Loucy (cell line): ENCODE measurements around the gene ANKRD63.

Source experiments
- H2AFZ ChIP-seq: fragments of 200-600 bp; sonication (generic); 2 replicates; pipeline ENCODE4 v1.6.0; 2016; ENCODE audit warnings: antibody characterized with exemption, mild to moderate bottlenecking, low read length, moderate library complexity
- H3F3A ChIP-seq: fragments of 200-600 bp; 2 replicates; pipeline ENCODE4 v1.6.0; 2016; ENCODE audit warnings: antibody characterized with exemption, low read depth, mild to moderate bottlenecking
- H3K27me3 ChIP-seq: fragments of 200-600 bp; sonication (generic); 2 replicates; pipeline ENCODE4 v1.6.1; 2014; ENCODE audit warnings: low read length, mild to moderate bottlenecking; ENCODE audit not compliant: insufficient read depth, poor library complexity, severe bottlenecking
- H3K36me3 ChIP-seq: fragments of 200-600 bp; sonication (generic); 2 replicates; pipeline ENCODE4 v1.6.1; 2016; ENCODE audit warnings: low read length; ENCODE audit not compliant: insufficient read depth
- H3K4me1 ChIP-seq: fragments of 200-600 bp; sonication (generic); 2 replicates; pipeline ENCODE4 v1.5.1; 2014; ENCODE audit warnings: low read length, mild to moderate bottlenecking; ENCODE audit not compliant: insufficient read depth, poor library complexity, severe bottlenecking
- H3K4me2 ChIP-seq: fragments of 200-600 bp; sonication (generic); 2 replicates; pipeline ENCODE4 v1.6.0; 2014; ENCODE audit warnings: antibody characterized with exemption, low read length, low read depth, mild to moderate bottlenecking; ENCODE audit not compliant: poor library complexity, severe bottlenecking
- H3K4me3 ChIP-seq: fragments of 200-600 bp; sonication (generic); 2 replicates; pipeline ENCODE4 v1.5.1; 2014; ENCODE audit warnings: low read length, mild to moderate bottlenecking, mixed read lengths; ENCODE audit not compliant: poor library complexity, severe bottlenecking
- H3K79me2 ChIP-seq: fragments of 200-600 bp; sonication (generic); 2 replicates; pipeline ENCODE4 v1.6.1; 2014; ENCODE audit warnings: low read length; ENCODE audit not compliant: insufficient read depth
- H3K9ac ChIP-seq: fragments of 200-600 bp; sonication (generic); 2 replicates; pipeline ENCODE4 v1.6.0; 2014; ENCODE audit warnings: mild to moderate bottlenecking, low read depth, low read length, moderate library complexity; ENCODE audit not compliant: poor library complexity, severe bottlenecking
- H3K9me2 ChIP-seq: fragments of 200-600 bp; sonication (generic); replicated peaks from 2 replicates; pipeline ENCODE4 v1.6.1; 2016; ENCODE audit warnings: low read depth, low read length, mixed read lengths
- H3K9me3 ChIP-seq: fragments of 200-600 bp; sonication (generic); 2 replicates; pipeline ENCODE4 v1.6.1; 2014; ENCODE audit warnings: mild to moderate bottlenecking, antibody characterized with exemption, low read length, low read depth; ENCODE audit not compliant: insufficient read depth
- H4K20me1 ChIP-seq: fragments of 200-600 bp; sonication (generic); 2 replicates; pipeline ENCODE4 v1.6.0; 2014; ENCODE audit warnings: antibody characterized with exemption, low read length, mild to moderate bottlenecking; ENCODE audit not compliant: insufficient read depth, poor library complexity, severe bottlenecking
- EZH2phosphoT487 ChIP-seq: fragments of 200-600 bp; IDR thresholded peaks from 2 replicates; pipeline ENCODE4 v1.6.1; 2018; ENCODE audit warnings: antibody characterized with exemption, mild to moderate bottlenecking, moderate library complexity, borderline replicate concordance
- TF ChIP-seq, protein P1 (sequence below): fragments of 200-600 bp; sonication (generic); conservative IDR thresholded peaks from 2 replicates; pipeline ENCODE4 v1.5.1; 2014; ENCODE audit warnings: mild to moderate bottlenecking, antibody characterized with exemption, low read length

The ANKRD63 gene

DNA sequence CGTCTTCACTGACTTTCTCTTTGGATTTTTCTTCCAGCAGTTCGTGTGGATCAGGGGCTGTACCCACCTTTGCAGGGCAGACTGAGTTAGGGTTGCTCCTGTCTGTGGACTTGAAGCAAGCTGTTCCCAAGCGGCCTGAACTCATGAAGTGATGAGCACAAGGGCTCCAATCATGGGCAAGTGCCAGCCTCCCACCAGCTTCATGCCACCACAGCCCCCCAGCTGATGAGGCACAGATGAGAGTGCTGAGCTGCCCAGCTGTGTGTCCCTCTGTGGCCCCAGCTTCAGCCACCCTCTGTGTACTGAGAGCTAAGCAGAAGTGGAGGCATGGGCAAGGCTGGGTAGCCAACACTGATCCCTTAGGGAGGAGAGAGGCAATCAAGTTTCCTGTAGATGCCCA is 28.1 kb upstream of the ANKRD63 start:
- Histone ChIP-seq H3K9ac (no peak overlapping the region), H2AFZ (no peak overlapping the region), H3K36me3 (no peaks in the 10 kb centered on the region), H3K27me3 (no peaks in the 10 kb centered on the region), H3K9me2 (no peaks in the 10 kb centered on the region), H3K4me3 (no peak overlapping the region), H3F3A (no peaks in the 10 kb centered on the region), H4K20me1 (no peaks in the 10 kb centered on the region), H3K9me3 (no peaks in the 10 kb centered on the region), H3K79me2 (peaks cover 19% of the 10 kb centered on the region), H3K4me2 (no peak overlapping the region), H3K4me1 (peaks cover 54% of the 10 kb centered on the region)
- TF ChIP-seq EZH2phosphoT487 = no peak
- TF ChIP-seq, protein P1, sequence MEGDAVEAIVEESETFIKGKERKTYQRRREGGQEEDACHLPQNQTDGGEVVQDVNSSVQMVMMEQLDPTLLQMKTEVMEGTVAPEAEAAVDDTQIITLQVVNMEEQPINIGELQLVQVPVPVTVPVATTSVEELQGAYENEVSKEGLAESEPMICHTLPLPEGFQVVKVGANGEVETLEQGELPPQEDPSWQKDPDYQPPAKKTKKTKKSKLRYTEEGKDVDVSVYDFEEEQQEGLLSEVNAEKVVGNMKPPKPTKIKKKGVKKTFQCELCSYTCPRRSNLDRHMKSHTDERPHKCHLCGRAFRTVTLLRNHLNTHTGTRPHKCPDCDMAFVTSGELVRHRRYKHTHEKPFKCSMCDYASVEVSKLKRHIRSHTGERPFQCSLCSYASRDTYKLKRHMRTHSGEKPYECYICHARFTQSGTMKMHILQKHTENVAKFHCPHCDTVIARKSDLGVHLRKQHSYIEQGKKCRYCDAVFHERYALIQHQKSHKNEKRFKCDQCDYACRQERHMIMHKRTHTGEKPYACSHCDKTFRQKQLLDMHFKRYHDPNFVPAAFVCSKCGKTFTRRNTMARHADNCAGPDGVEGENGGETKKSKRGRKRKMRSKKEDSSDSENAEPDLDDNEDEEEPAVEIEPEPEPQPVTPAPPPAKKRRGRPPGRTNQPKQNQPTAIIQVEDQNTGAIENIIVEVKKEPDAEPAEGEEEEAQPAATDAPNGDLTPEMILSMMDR = no peak

GRCh38 chr15:40310001-40310959 is 27.4 kb upstream of the ANKRD63 start:
- Histone ChIP-seq H3K9ac (peak overlapping the region; percentile 98), H2AFZ (no peak overlapping the region), H3K9me2 (no peaks in the 10 kb centered on the region), H3K4me2 (peak overlapping the region; percentile 97), H3K4me1 (peaks cover 61% of the 10 kb centered on the region), H3K27me3 (no peaks in the 10 kb centered on the region), H3F3A (no peaks in the 10 kb centered on the region), H4K20me1 (no peaks in the 10 kb centered on the region), H3K36me3 (no peaks in the 10 kb centered on the region), H3K4me3 (no peak overlapping the region), H3K9me3 (no peaks in the 10 kb centered on the region), H3K79me2 (peaks cover 26% of the 10 kb centered on the region)
- TF ChIP-seq, protein P1 = peak; percentile 94
- no peak for TF ChIP-seq EZH2phosphoT487

GRCh38 chr15:40309344-40309862 is 26.5 kb upstream of the ANKRD63 start:
- H2AFZ ChIP-seq = no peak overlapping the region
- TF ChIP-seq, protein P1 = no peak
- TF ChIP-seq EZH2phosphoT487 = no peak
- H3K4me2 ChIP-seq = peak overlapping the region; percentile 97
- peak overlapping the region; percentile 98 for H3K9ac ChIP-seq
- H3K9me2 ChIP-seq = no peaks in the 10 kb centered on the region
- no peaks in the 10 kb centered on the region for H3K27me3 ChIP-seq
- peaks cover 2% of the 10 kb centered on the region for H4K20me1 ChIP-seq
- peaks cover 59% of the 10 kb centered on the region for H3K4me1 ChIP-seq
- H3K9me3 ChIP-seq = no peaks in the 10 kb centered on the region
- no peaks in the 10 kb centered on the region for H3K36me3 ChIP-seq
- H3K79me2 ChIP-seq = peaks cover 35% of the 10 kb centered on the region
- H3F3A ChIP-seq = no peaks in the 10 kb centered on the region
- peak overlapping the region; percentile 96 for H3K4me3 ChIP-seq
